Right lobe of liver (tissue), 6 donors: ENCODE results near the gene FMNL2. TPM values are rescaled to one million over a fixed set of nuclear protein-coding genes. Genes with fewer than 3 reads are reported as not detected.

Experiments used
- ATAC-seq, 4 donors: fragments of 200-7000 bp; cut with Tn5 transposase; one replicate each; pipeline ENCODE4 v1.9.1; 2020; ENCODE audit warnings: mild to moderate bottlenecking in 4 of 4, moderate library complexity in 4 of 4
- DNase-seq, 3 donors: peaks; one replicate each; pipeline ENCODE4 v3.0.0-alpha.2; 2020
- H3K27ac ChIP-seq, 3 donors: fragments of 200-600 bp; one replicate each; pipeline ENCODE4 v1.8.0; 2022
- H3K27me3 ChIP-seq, 2 donors: fragments of 200-600 bp; one replicate each; pipeline ENCODE4 v1.8.0; 2022
- H3K36me3 ChIP-seq, 4 donors: fragments of 200-600 bp; sonication (generic) in 1 of 4; one replicate each; pipeline versions ENCODE4 v1.5.1 to v1.8.0; 2017 to 2022; ENCODE audit warnings: control low read depth in 1 of 4
- H3K4me1 ChIP-seq, 4 donors: fragments of 200-600 bp; sonication (generic) in 1 of 4; one replicate each; pipeline versions ENCODE4 v1.5.1 to v1.8.0; 2017 to 2022; ENCODE audit warnings: control low read depth in 1 of 4
- H3K4me3 ChIP-seq, 3 donors: fragments of 200-600 bp; one replicate each; pipeline ENCODE4 v1.8.0; 2022
- H3K9me3 ChIP-seq, 4 donors: fragments of 200-600 bp; sonication (generic) in 1 of 4; one replicate each; pipeline versions ENCODE4 v1.5.1 to v1.8.0; 2017 to 2022; ENCODE audit warnings: control low read depth in 1 of 4
- CTCF ChIP-seq, 4 donors: fragments of 200-600 bp in 3 of 4; fragments of 450-650 bp in 1 of 4; IDR thresholded peaks; one replicate each; pipeline versions ENCODE4 v1.5.1 to v1.8.0; 2016 to 2022; ENCODE audit warnings: antibody characterized with exemption in 4 of 4, mild to moderate bottlenecking in 2 of 4
- POLR2A ChIP-seq: fragments of 450-650 bp; IDR thresholded peaks from one replicate; pipeline ENCODE4 v1.6.1; 2017; ENCODE audit warnings: antibody characterized with exemption, mild to moderate bottlenecking
- WGBS: methylation state at CpG from one replicate; pipeline ENCODE4 v1.1.6; 2018; ENCODE audit warnings: low coverage, low lambda C conversion rate; ENCODE audit not compliant: insufficient coverage; ENCODE audit errors: missing lambda C conversion rate; 5-methylcytosine and 5-hydroxymethylcytosine counted together
- intact Hi-C, 2 donors: fragments of 100-400 bp; cut with DNase I; formaldehyde crosslinking; loops; one replicate each; pipeline versions ENCODE4 v1.11.2 to v1.14.1; 2022
- total RNA-seq, 6 experiments: library from RNA; depleted of rRNA in 2 of 6; stranded (reverse); fragments of >200 nt in 2 of 6; fragmentation: NEBNext Ultra II Directional in 3 of 6; extraction: Animal tissue kit (Norgen Biotek cat#: 25700) in 3 of 6; gene quantifications; one replicate each; pipeline versions ENCODE4 v1.1.0 to v1.2.4, GENCODE V29; 2016 to 2023
- donor health status: DM: no; HTN: yes; CAD: no.
- donor health status: DM: no; HTN: no; CAD: no.
- donor health status: DM: no; HTN: no; CAD: no.
- donor health status: DM: no; HTN: yes; CAD: no.
- donor health status: DM: no; HTN: yes; CAD: no.

FMNL2 gene
- total RNA-seq, 6 experiments from 2014 or later: 3.5 to 12.1 (median 7.1) TPM

GRCh38 chr2:152342259-152343046 is 7.5 kb downstream of the FMNL2 start:
- 91% methylated on average over 4 of the region's 4 CpGs for WGBS
- Histone ChIP-seq H3K36me3 (no peaks in the 10 kb centered on the region), H3K4me3 (no peak overlapping the region), H3K4me1 (no peaks in the 10 kb centered on the region), H3K27me3 (no peaks in the 10 kb centered on the region), H3K27ac (no peak overlapping the region), H3K9me3 (no peaks in the 10 kb centered on the region)
- DNase-seq: no peak
- intact Hi-C loops: no loop called here
- no peak for ATAC-seq
- TF ChIP-seq CTCF (IDR thresholded peaks at IDR 0.05): no peak
- TF ChIP-seq POLR2A: no peak

- Histone ChIP-seq H3K4me3 (no peak overlapping the region), H3K36me3 (no peaks in the 10 kb centered on the region), H3K27me3 (no peaks in the 10 kb centered on the region), H3K27ac (no peak overlapping the region), H3K4me1 (no peaks in the 10 kb centered on the region), H3K9me3 (no peaks in the 10 kb centered on the region)
- intact Hi-C loops: no loop called here
- TF ChIP-seq POLR2A (no peak), CTCF (IDR thresholded peaks at IDR 0.05) (no peak)
- ATAC-seq (no peak), DNase-seq (no peak)
- WGBS: 100% methylated on average over 1 of the region's 4 CpGs
Measured at GRCh38 chr2:152343426-152343825, 8.5 kb downstream of the FMNL2 start.

- no peak overlapping the region for H3K27ac ChIP-seq
- TF ChIP-seq CTCF (IDR thresholded peaks at IDR 0.05) (no peak), POLR2A (no peak)
- H3K36me3 ChIP-seq: no peaks in the 10 kb centered on the region
- DNase-seq (no peak), ATAC-seq (no peak)
- H3K9me3 ChIP-seq: no peaks in the 10 kb centered on the region
- no peaks in the 10 kb centered on the region for H3K27me3 ChIP-seq
- intact Hi-C loops: no loop called here
- H3K4me1 ChIP-seq: no peaks in the 10 kb centered on the region
- no peak overlapping the region for H3K4me3 ChIP-seq
Measured at GRCh38 chr2:152344579-152345195, 9.7 kb downstream of the FMNL2 start.

GRCh38 chr2:152347076-152347475 is 12.1 kb downstream of the FMNL2 start:
- H3K27me3 ChIP-seq: no peaks in the 10 kb centered on the region
- TF ChIP-seq CTCF (IDR thresholded peaks at IDR 0.05) (no peak), POLR2A (no peak)
- no peaks in the 10 kb centered on the region for H3K4me1 ChIP-seq
- no peaks in the 10 kb centered on the region for H3K36me3 ChIP-seq
- ATAC-seq: no peak
- H3K9me3 ChIP-seq: no peaks in the 10 kb centered on the region
- H3K4me3 ChIP-seq: no peak overlapping the region
- no peak for DNase-seq
- no CpG with 5 or more reads among the region's 3 CpGs for WGBS
- intact Hi-C loops: no loop called here
- no peak overlapping the region for H3K27ac ChIP-seq
